Hepatocyte (in vitro differentiated cells): ENCODE data around the gene PLEKHA8.

Source experiments
- CTCF ChIP-seq: fragments of 200-600 bp; sonication (generic); IDR thresholded peaks from 2 replicates; pipeline ENCODE4 v1.5.1; 2016; ENCODE audit warnings: antibody characterized with exemption, mild to moderate bottlenecking; ENCODE audit not compliant: poor library complexity
- EZH2 ChIP-seq: fragments of 200-600 bp; sonication (generic); IDR thresholded peaks from 2 replicates; pipeline ENCODE4 v1.6.1; 2016; ENCODE audit warnings: antibody characterized with exemption, mild to moderate bottlenecking, borderline replicate concordance
- EZH2phosphoT487 ChIP-seq: fragments of 200-600 bp; sonication (generic); IDR thresholded peaks from one replicate; pipeline ENCODE4 v1.6.1; 2018; ENCODE audit warnings: antibody characterized with exemption, mild to moderate bottlenecking, low read depth, moderate library complexity; ENCODE audit not compliant: unreplicated experiment, severe bottlenecking

GRCh38 chr7:30069096-30069867 is 41.1 kb downstream of the PLEKHA8 start:
- TF ChIP-seq CTCF (no peak), EZH2 (no peak), EZH2phosphoT487 (no peak)
